Thoracic aorta (tissue), 2 donors: ENCODE results near the gene ATP6V0C. TPM values are rescaled to one million over a fixed set of nuclear protein-coding genes. Genes with fewer than 3 reads are reported as not detected.

Experiments used
- ATAC-seq: fragments of 150-250 bp; one replicate; pipeline ENCODE4 v1.8.0; 2017; ENCODE audit warnings: low read depth; ENCODE audit not compliant: insufficient number of reproducible peaks, low FRiP score
- DNase-seq: peaks from one replicate; pipeline ENCODE4 v3.0.0-alpha.2; 2020; ENCODE audit warnings: low spot score
- H3K27ac ChIP-seq, 2 donors: fragments of 200-600 bp; sonication (generic); 1 replicate in 1 of 2; 2 replicates in 1 of 2; pipeline ENCODE4 v1.5.1; 2016; ENCODE audit warnings: mild to moderate bottlenecking in 2 of 2, moderate library complexity in 2 of 2
- H3K27me3 ChIP-seq: fragments of 200-600 bp; sonication (generic); replicated peaks from 2 replicates; pipeline ENCODE4 v1.6.0; 2016; ENCODE audit warnings: mild to moderate bottlenecking; ENCODE audit not compliant: insufficient read depth
- H3K36me3 ChIP-seq: fragments of 200-600 bp; sonication (generic); one replicate; pipeline ENCODE4 v1.5.1; 2016
- H3K4me1 ChIP-seq, 2 donors: fragments of 200-600 bp; sonication (generic); 1 replicate in 1 of 2; 2 replicates in 1 of 2; pipeline versions ENCODE4 v1.5.1 to v1.6.0; 2016; ENCODE audit warnings: low read depth in 2 of 2, mild to moderate bottlenecking in 1 of 2; ENCODE audit not compliant: control insufficient read depth in 1 of 2
- H3K4me3 ChIP-seq: fragments of 200-600 bp; sonication (generic); 2 replicates; pipeline ENCODE4 v1.5.1; 2016; ENCODE audit warnings: mild to moderate bottlenecking
- H3K9me3 ChIP-seq: fragments of 200-600 bp; sonication (generic); 2 replicates; pipeline ENCODE4 v1.5.1; 2016
- CTCF ChIP-seq: fragments of 200-600 bp; sonication (generic); IDR thresholded peaks from one replicate; pipeline ENCODE4 v1.5.1; 2019; ENCODE audit warnings: antibody characterized with exemption
- total RNA-seq, 2 donors: library from RNA; depleted of rRNA; stranded (reverse); fragments of >200 nt; gene quantifications; one replicate each; pipeline versions ENCODE4 v1.1.0 to v1.2.3, GENCODE V29; 2016

ATP6V0C gene
- 10 to 100 TPM; 42.5 to 51.3 TPM for total RNA-seq

DNA sequence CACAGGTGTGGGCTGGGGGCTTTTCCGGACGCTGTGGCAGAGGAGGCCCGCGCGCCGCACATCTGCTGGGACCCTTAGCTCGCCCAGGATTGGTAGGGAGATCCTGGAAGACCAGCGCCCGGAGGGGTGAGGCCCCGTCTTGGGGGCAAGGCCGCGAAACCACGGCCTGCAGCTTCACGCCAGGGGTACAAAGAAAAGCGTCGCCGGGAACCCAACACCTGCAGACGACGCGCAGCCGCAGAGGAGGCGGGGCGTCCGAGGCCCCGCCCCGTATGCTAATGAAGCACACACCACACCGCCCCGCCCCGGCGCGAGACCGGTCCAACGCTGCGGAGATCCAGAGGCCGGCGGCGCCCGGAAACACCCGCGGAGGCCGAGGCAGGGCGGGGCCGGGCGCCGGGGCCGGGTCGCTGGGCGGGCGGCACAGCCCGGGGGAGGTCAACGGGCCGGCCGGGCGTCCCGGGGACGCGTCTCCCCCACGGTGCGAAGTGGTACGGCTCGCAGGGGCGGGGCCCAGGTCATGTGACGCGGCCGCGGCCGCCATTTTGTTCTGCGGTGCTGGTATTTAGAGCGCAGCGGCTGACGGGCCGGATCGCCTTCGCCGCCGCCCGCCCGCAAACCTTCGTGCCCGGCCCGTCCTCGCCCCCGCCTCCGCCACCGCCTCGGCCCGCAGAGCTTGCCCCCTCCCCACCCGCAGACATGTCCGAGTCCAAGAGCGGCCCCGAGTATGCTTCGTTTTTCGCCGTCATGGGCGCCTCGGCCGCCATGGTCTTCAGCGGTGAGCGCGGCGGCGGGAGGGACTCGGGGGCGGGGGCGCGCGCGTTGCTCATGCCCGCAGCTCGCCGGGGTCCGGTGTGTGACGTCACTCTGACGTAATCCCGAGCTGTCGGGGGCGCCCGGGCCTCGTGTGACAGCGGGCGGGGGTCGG, at the start of gene ATP6V0C:
Gene ATP6V0C (plus strand): TSS at position 548 of the 928 bp plus-strand sequence. CDS start 152 bp downstream, at position 700.
- H3K9me3 ChIP-seq = no peaks in the 10 kb centered on the region
- H3K27ac ChIP-seq = peak within 1 kb of the TSS; percentile 96 to 97
- H3K27me3 ChIP-seq = no peaks in the 10 kb centered on the region
- peak; percentile 67 for DNase-seq
- TF ChIP-seq CTCF = no peak
- H3K4me3 ChIP-seq = peak within 1 kb of the TSS; percentile 96
- peak; percentile 86 for ATAC-seq
- H3K36me3 ChIP-seq = no peaks in the 10 kb centered on the region
- H3K4me1 ChIP-seq = peaks cover 25 to 53% of the 10 kb centered on the region in 2 donors

GRCh38 chr16:2464333-2464732, 49.4 kb upstream of the ATP6V0C start:
- no peak for TF ChIP-seq CTCF
- Histone ChIP-seq H3K36me3 (no peaks in the 10 kb centered on the region), H3K27me3 (no peaks in the 10 kb centered on the region), H3K4me1 (peaks cover 15 to 24% of the 10 kb centered on the region in 2 donors), H3K9me3 (no peaks in the 10 kb centered on the region), H3K27ac (no peak overlapping the region), H3K4me3 (no peak overlapping the region)
- DNase-seq = no peak
- ATAC-seq = no peak

- peaks cover 15 to 21% of the 10 kb centered on the region in 2 donors for H3K4me1 ChIP-seq
- H3K36me3 ChIP-seq = no peaks in the 10 kb centered on the region
- no peak for ATAC-seq
These were observed 47.9 kb upstream of the ATP6V0C start for GRCh38 chr16:2465653-2466415.

DNA sequence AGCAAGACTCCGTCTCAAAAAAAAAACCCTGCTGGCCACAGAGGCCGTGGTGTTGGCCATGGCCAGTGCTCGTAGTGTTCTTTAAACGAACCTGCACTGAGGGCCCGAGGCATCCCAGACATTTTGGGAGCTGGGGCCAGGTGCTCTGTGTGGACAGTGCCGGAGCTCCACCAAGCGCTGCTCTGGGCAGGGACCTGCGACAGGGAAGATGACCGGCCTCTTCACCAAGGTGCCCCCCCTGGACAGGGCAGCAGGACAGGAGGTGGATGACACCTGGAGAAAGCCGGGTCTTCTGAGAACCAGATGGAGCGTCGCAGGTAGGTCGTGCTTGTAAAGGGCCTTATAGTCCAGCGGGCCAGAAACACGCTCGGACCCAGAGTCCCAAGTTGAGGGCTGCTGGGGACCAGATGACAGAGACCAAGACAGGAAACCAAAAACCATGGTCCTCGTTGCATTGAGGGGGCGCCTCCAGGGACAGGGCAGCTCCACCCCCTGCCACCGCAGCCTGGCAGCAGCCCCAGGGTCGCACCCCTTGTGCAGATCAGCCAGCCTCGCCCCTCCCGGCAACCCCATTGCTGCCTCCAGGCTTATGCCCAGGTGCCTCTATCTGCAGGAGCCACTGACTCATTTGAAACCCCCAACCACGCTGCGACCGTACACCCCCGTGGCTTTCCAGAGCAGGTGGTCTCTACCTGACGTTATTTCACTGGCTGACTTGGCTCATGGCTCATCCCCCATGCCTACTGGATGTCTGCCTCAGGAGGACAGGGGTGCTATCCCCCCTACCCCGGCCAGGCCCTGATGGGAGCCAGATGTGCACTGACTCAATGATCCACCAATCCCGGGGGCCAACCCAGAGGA, 46.9 kb upstream of the ATP6V0C start:
- ATAC-seq = no peak
- Histone ChIP-seq H3K27ac (no peak overlapping the region), H3K4me1 (peaks cover 24 to 32% of the 10 kb centered on the region in 2 donors)

More at GRCh38 chr16:2465653-2466415, 47.9 kb upstream of the ATP6V0C start:
- no peak for TF ChIP-seq CTCF
- Histone ChIP-seq H3K4me3 (no peak overlapping the region), H3K9me3 (no peaks in the 10 kb centered on the region), H3K27me3 (no peaks in the 10 kb centered on the region), H3K27ac (no peak overlapping the region)
- no peak for DNase-seq

More for the DNA sequence above, 46.9 kb upstream of the ATP6V0C start:
- Histone ChIP-seq H3K9me3 (no peaks in the 10 kb centered on the region), H3K27me3 (no peaks in the 10 kb centered on the region), H3K36me3 (no peaks in the 10 kb centered on the region), H3K4me3 (peak overlapping the region; percentile 73)
- no peak for TF ChIP-seq CTCF
- no peak for DNase-seq
